Right atrium auricular region (tissue), 2 donors: ENCODE data around the gene RNF224. TPM values are rescaled to one million over a fixed set of nuclear protein-coding genes. Genes with fewer than 3 reads are reported as not detected.

Experiments used
- DNase-seq: peaks from one replicate; pipeline ENCODE4 v3.0.0-alpha.2; 2019; ENCODE audit warnings: low spot score
- H3K27ac ChIP-seq, 2 donors: fragments of 200-600 bp; sonication (generic); 1 replicate in 1 of 2; 2 replicates in 1 of 2; pipeline ENCODE4 v1.5.1; 2016 to 2019
- H3K27me3 ChIP-seq, 2 donors: fragments of 200-600 bp; sonication (generic); one replicate each; pipeline versions ENCODE4 v1.5.1 to v1.6.0; 2017 to 2019
- H3K36me3 ChIP-seq: fragments of 200-600 bp; sonication (generic); one replicate; pipeline ENCODE4 v1.5.1; 2016
- H3K4me1 ChIP-seq, 2 donors: fragments of 200-600 bp; sonication (generic); one replicate each; pipeline versions ENCODE4 v1.5.1 to v1.6.0; 2017 to 2019
- H3K4me3 ChIP-seq, 2 donors: fragments of 200-600 bp; sonication (generic); 1 replicate in 1 of 2; 2 replicates in 1 of 2; pipeline ENCODE4 v1.5.1; 2017 to 2019; ENCODE audit warnings: mild to moderate bottlenecking in 1 of 2, moderate library complexity in 1 of 2
- H3K9me3 ChIP-seq, 2 donors: fragments of 200-600 bp; sonication (generic); one replicate each; pipeline ENCODE4 v1.5.1; 2019
- total RNA-seq, 2 donors: library from RNA; depleted of rRNA; stranded (reverse); fragments of >200 nt; gene quantifications; one replicate each; pipeline ENCODE4 v1.1.0, GENCODE V29; 2016
- TF ChIP-seq, protein P1 (sequence below), 2 donors: fragments of 200-600 bp; sonication (generic); IDR thresholded peaks; one replicate each; pipeline ENCODE4 v1.5.1; 2019; ENCODE audit warnings: antibody characterized with exemption in 2 of 2

RNF224 gene
- total RNA-seq, 2 donors from 2014 or later, result not detected

DNA sequence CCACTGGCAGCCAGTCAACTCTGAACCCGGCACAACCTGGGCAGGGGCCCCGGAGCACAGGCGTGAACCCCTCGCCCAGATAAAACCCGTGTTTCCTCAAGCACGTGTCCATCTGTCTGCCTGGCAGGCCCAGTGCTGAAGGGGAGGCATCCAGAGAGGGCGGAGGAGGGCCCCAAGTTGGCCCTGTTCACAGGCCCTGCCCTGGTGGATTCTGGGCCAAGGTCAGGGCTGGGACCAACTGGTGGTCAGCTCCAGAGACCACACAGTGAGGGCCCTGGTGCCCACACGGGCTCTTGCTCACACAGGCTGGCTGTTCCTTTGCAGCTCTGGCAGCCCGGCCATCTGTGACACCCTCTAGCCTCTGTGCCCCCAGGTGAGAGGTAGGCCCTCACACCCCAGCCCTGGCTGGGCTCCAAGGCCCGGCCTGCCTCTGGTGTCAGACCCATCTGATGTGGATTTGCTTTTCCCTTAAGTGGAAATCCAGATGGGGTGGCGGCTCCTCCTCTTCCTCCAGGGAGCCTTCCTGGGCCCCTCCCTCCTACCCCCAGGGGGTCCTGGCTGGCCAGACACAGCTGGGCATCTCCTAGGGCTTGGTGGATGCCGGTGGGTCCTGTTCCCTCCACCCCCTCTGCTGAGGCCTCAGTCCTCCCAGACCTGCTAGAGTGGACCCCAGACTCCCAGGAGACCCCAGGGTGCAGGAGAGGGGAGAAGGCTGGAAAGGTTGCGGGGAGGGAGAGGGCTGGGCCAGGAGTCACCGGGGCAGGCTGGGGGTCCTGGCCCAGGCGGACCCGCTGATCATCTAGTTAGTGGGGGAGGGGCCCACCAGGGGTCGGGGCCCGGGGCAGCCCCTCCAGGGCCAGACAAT, 23.3 kb downstream of the RNF224 start:
- no peaks in the 10 kb centered on the region for H3K36me3 ChIP-seq
- no peaks in the 10 kb centered on the region for H3K9me3 ChIP-seq
- H3K27me3 ChIP-seq, result no peaks in the 10 kb centered on the region
- TF ChIP-seq, protein P1, sequence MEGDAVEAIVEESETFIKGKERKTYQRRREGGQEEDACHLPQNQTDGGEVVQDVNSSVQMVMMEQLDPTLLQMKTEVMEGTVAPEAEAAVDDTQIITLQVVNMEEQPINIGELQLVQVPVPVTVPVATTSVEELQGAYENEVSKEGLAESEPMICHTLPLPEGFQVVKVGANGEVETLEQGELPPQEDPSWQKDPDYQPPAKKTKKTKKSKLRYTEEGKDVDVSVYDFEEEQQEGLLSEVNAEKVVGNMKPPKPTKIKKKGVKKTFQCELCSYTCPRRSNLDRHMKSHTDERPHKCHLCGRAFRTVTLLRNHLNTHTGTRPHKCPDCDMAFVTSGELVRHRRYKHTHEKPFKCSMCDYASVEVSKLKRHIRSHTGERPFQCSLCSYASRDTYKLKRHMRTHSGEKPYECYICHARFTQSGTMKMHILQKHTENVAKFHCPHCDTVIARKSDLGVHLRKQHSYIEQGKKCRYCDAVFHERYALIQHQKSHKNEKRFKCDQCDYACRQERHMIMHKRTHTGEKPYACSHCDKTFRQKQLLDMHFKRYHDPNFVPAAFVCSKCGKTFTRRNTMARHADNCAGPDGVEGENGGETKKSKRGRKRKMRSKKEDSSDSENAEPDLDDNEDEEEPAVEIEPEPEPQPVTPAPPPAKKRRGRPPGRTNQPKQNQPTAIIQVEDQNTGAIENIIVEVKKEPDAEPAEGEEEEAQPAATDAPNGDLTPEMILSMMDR (IDR thresholded peaks at IDR 0.05), result no peak
- H3K27ac ChIP-seq, result no peak overlapping the region
- no peak for DNase-seq
- no peak overlapping the region for H3K4me3 ChIP-seq
- H3K4me1 ChIP-seq, result peaks cover 0 to 26% of the 10 kb centered on the region in 2 donors

DNA sequence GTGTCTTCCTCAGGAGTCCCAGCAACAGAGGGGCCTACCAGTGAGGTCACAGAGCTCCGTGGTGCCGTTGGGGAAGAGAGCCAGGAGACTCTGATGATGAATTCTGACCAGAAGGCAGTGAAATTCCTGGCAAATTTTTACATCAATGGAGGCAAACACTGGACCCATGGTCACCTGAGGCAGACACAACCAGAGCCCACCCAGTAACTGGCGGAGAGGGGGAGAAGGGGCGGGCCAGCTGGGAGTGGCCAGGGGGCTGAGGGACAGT, 23.8 kb downstream of the RNF224 start, which contains the start of gene STPG3:
TSS of gene STPG3 (plus strand) at position 93 of the 268 bp plus-strand sequence. CDS start at position 94, 1 bp downstream.
- Histone ChIP-seq H3K4me1 (peaks cover 0 to 30% of the 10 kb centered on the region in 2 donors), H3K27me3 (no peaks in the 10 kb centered on the region), H3K27ac (no peak within 1 kb of the TSS), H3K9me3 (no peaks in the 10 kb centered on the region), H3K4me3 (no peak within 1 kb of the TSS), H3K36me3 (no peaks in the 10 kb centered on the region)
- TF ChIP-seq, protein P1 (IDR thresholded peaks at IDR 0.05), result no peak
- no peak for DNase-seq

DNA sequence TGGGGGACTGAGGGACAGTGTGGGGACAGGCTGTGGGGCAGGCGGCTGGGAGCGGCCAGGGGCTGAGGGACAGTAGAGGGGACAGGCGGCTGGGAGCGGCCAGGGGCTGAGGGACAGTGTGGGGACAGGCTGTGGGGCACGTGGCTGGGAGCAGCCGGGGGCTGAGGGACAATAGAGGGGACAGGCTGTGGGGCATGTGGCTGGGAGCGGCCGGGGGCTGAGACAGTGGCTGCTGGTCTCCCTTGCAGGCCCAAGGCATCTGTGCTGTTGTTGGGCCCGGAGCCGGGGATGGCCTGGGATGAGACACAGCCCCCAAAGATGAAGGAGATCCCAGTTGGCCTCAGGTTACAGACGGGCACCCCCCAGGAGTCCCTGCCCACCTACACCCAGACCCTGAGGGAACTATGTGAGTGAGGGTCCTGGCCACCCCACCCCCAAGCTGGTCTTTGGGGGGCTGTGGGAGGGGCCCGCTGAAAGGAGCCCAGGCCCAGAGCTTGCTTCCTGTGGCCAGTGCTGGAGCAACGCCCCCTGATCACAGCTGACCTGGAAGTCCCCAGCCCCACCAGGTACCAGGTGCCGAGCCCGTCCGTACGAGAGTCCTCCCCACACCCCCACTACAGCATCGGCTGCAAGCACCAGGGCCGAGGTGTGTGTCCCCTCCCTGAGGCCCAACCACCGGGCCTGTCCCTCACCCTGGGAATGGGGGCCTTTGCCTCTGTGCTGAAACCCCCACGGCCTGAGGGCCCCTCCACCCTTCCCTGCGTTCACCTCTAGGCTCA, 24.4 kb downstream of the RNF224 start:
- Histone ChIP-seq H3K27me3 (no peaks in the 10 kb centered on the region), H3K4me3 (no peak overlapping the region), H3K36me3 (peaks cover 3% of the 10 kb centered on the region), H3K27ac (no peak overlapping the region), H3K9me3 (no peaks in the 10 kb centered on the region), H3K4me1 (peaks cover 0 to 36% of the 10 kb centered on the region in 2 donors)
- TF ChIP-seq, protein P1 (IDR thresholded peaks at IDR 0.05), result no peak
- no peak for DNase-seq

DNA sequence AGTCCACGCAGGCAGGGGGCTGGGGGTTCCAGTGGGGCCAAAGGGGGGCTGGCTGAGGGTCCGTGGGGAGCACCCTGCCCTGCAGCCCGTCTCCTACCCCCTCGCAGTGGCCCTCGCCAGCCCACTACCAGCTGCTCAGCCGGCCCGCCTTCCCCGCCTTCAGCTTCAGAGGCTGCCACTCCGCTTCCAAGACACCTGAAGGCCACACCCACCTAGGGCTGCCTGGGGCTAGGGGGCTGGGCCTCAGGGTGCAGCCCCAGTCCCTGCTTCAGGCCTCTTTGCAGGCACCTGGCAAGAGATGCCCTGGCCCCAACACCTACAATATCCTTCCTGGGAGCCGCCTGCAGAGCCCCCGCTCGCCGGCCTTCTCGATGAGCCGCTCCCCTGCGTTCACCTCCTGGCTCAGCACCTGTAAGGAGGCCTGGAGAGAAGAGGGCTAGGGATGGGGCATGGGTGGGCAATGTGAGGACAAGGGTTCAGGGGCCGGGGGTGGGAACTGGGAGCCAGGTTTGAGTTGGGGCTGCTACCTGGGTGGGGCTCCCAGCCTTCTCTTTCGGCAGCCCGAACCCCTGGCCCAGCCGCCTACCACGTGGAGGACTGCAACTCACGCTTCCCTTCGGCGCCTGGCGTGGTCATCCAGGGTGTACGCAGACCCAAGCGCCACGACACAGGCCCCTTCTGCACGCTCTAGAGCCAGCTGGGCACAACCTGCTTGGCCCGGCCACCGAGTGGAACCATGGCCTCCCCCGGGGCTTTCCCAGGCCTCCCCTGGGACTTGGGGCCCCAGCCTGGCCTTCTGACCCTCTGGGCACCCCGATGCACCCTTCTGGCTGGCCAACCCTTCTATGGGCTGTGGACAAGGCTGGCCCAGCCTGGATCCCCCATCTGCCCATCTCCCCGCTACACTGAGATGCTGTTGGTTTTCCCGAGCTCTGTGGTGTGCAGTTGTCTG, 25.5 kb downstream of the RNF224 start:
- DNase-seq, result no peak
- TF ChIP-seq, protein P1 (IDR thresholded peaks at IDR 0.05), result no peak

More for the DNA sequence above, 25.5 kb downstream of the RNF224 start:
- Histone ChIP-seq H3K27me3 (no peaks in the 10 kb centered on the region), H3K36me3 (peaks cover 4% of the 10 kb centered on the region), H3K4me1 (peaks cover 0 to 40% of the 10 kb centered on the region in 2 donors), H3K4me3 (no peak overlapping the region), H3K27ac (no peak overlapping the region), H3K9me3 (no peaks in the 10 kb centered on the region)
